Esophagus squamous epithelium (tissue), 5 donors: ENCODE data around the gene CMYA5. TPM values are rescaled to one million over a fixed set of nuclear protein-coding genes. Genes with fewer than 3 reads are reported as not detected.

Experiments used
- DNase-seq: peaks from one replicate; lab custom pipeline; 2025; lab: John Stamatoyannopoulos, UW
- H3K27ac ChIP-seq, 4 donors: fragments of 200-600 bp; sonication (generic); one replicate each; pipeline ENCODE4 v1.5.1; 2016 to 2019; ENCODE audit warnings: mild to moderate bottlenecking in 1 of 4
- H3K27me3 ChIP-seq, 4 donors: fragments of 200-600 bp; sonication (generic); 1 replicate in 3 of 4; 2 replicates in 1 of 4; pipeline versions ENCODE4 v1.5.1 to v1.6.0; 2017 to 2021; ENCODE audit warnings: antibody characterized with exemption in 1 of 4
- H3K36me3 ChIP-seq, 3 donors: fragments of 200-600 bp; sonication (generic); one replicate each; pipeline ENCODE4 v1.5.1; 2016 to 2019
- H3K4me1 ChIP-seq, 3 donors: fragments of 200-600 bp; sonication (generic); one replicate each; pipeline ENCODE4 v1.5.1; 2017 to 2019
- H3K4me3 ChIP-seq, 4 donors: fragments of 200-600 bp; sonication (generic); 1 replicate in 3 of 4; 2 replicates in 1 of 4; pipeline ENCODE4 v1.5.1; 2016 to 2019; ENCODE audit warnings: mild to moderate bottlenecking in 2 of 4, moderate library complexity in 1 of 4
- H3K9me3 ChIP-seq, 3 donors: fragments of 200-600 bp; sonication (generic); one replicate each; pipeline ENCODE4 v1.5.1; 2016 to 2019
- POLR2A ChIP-seq, 4 donors: fragments of 450-650 bp; IDR thresholded peaks; one replicate each; pipeline ENCODE4 v1.6.1; 2017; ENCODE audit warnings: antibody characterized with exemption in 4 of 4, mild to moderate bottlenecking in 4 of 4, moderate library complexity in 3 of 4
- WGBS, 2 donors: methylation state at CpG; one replicate each; pipeline ENCODE4 v1.1.5; 2018; 5-methylcytosine and 5-hydroxymethylcytosine counted together
- intact Hi-C: fragments of 100-400 bp; cut with DNase I; formaldehyde crosslinking; loops from one replicate; pipeline ENCODE4 v1.15.0; 2022
- total RNA-seq, 4 donors: library from RNA; depleted of rRNA; stranded (reverse); fragments of >200 nt; gene quantifications; one replicate each; pipeline ENCODE4 v1.1.0, GENCODE V29; 2016
- TF ChIP-seq, protein P1 (sequence below), 6 experiments: fragments of 450-650 bp in 4 of 6; fragments of 200-600 bp in 2 of 6; sonication (generic) in 2 of 6; IDR thresholded peaks; one replicate each; pipeline ENCODE4 v1.5.1; 2016 to 2019; ENCODE audit warnings: antibody characterized with exemption in 6 of 6, mild to moderate bottlenecking in 4 of 6, moderate library complexity in 4 of 6
- donor health status: DM: yes; HTN: yes; CAD: no.

Gene CMYA5
- total RNA-seq, 4 donors from 2014 or later, result 0.11 to 3.6 (median 0.81) TPM

DNA sequence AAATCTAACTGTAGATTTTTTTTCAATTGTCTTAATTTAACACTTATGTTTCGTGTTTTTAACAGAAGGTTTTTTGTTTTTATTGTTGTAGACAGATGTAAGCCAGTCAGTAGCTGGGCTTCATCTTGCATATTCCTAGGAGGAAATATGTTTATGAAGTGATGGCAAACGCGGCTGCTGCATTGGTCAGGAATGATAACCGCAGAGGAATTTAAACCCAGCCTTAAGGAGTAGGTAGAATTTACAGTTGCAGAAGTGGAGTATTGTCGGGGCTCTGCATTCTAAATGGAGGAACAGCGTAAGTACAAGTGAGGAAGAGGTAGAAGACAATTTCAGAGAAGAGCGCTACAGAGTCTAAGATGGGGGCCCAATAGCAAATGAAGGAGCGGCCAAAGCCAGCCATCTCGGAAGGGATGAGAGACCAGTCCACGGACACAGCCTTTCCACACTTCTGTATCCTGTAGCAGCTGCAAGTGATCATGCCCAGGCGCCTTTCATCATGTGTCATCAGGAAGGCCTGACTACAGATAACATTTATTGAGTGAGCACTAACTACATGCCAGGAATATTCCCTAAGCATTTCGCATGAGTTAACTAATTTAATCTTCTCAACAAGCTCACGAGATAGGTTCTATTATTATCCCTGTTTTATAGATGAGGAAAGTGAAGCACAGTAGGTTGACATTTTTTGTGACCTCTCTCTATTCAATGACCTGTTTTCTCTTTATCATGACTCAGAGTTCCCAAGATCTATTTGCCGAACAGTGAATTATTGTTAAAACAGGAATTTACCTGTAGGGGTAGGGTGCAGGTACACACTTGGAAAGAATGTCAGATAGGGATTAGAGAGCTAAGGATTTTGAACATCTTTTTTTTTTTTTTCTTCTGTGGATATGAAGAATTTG, 38.1 kb downstream of the CMYA5 start:
- DNase-seq, result no peak
- Histone ChIP-seq H3K4me3 (no peak overlapping the region), H3K36me3 (no peaks in the 10 kb centered on the region), H3K9me3 (no peaks in the 10 kb centered on the region), H3K27me3 (no peaks in the 10 kb centered on the region), H3K27ac (no peak overlapping the region), H3K4me1 (no peaks in the 10 kb centered on the region)
- 72 to 79% methylated on average over 12 to 14 of the region's 14 CpGs for WGBS, 2 donors
- intact Hi-C loops, result no loop called here
- TF ChIP-seq POLR2A (IDR thresholded peaks at IDR 0.05), result no peak
- TF ChIP-seq, protein P1, sequence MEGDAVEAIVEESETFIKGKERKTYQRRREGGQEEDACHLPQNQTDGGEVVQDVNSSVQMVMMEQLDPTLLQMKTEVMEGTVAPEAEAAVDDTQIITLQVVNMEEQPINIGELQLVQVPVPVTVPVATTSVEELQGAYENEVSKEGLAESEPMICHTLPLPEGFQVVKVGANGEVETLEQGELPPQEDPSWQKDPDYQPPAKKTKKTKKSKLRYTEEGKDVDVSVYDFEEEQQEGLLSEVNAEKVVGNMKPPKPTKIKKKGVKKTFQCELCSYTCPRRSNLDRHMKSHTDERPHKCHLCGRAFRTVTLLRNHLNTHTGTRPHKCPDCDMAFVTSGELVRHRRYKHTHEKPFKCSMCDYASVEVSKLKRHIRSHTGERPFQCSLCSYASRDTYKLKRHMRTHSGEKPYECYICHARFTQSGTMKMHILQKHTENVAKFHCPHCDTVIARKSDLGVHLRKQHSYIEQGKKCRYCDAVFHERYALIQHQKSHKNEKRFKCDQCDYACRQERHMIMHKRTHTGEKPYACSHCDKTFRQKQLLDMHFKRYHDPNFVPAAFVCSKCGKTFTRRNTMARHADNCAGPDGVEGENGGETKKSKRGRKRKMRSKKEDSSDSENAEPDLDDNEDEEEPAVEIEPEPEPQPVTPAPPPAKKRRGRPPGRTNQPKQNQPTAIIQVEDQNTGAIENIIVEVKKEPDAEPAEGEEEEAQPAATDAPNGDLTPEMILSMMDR (IDR thresholded peaks at IDR 0.05), result no peak

DNA sequence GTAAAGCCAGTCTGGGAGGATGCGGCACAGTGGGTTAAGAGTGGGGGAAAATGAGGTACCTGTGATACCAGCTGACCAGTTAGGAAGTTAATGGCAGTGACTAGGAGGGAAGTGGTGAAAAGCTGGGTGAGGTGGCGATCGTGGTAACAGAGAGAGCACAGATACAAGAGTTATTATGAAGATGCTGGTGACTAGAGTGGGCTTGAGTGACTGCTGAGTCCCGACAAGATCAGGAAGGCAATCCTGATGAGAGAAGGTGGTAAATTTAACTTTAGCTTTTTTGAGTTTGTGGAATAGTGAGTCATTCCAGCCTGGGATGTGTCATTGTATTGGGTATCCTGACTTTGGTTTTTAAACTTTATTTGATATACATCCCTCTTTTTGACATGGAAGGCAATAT, 38.8 kb downstream of the CMYA5 start:
- Histone ChIP-seq H3K36me3 (no peaks in the 10 kb centered on the region), H3K27ac (no peak overlapping the region), H3K4me3 (no peak overlapping the region), H3K4me1 (no peaks in the 10 kb centered on the region), H3K27me3 (no peaks in the 10 kb centered on the region), H3K9me3 (no peaks in the 10 kb centered on the region)
- WGBS, 2 donors, result 79 to 83% methylated on average over 4 of the region's 4 CpGs
- DNase-seq, result no peak
- intact Hi-C loops, result no loop called here
- TF ChIP-seq, protein P1 (IDR thresholded peaks at IDR 0.05), result no peak

DNA sequence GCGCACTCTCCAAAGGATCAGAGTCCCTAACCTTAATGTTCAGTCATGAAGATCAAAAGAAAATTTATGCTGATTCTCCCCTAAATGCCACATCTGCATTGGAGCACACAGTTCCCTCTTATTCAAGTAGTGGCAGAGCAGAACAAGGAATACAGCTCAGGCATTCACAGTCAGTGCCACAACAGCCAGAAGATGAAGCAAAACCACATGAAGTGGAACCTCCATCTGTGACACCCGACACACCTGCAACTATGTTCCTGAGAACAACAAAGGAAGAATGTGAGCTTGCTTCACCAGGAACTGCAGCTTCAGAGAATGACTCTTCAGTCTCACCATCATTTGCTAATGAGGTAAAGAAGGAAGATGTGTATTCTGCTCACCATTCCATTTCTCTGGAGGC, 40.0 kb downstream of the CMYA5 start:
- 51 to 94% methylated on average over 2 of the region's 2 CpGs for WGBS, 2 donors
- intact Hi-C loops, result no loop called here

DNA sequence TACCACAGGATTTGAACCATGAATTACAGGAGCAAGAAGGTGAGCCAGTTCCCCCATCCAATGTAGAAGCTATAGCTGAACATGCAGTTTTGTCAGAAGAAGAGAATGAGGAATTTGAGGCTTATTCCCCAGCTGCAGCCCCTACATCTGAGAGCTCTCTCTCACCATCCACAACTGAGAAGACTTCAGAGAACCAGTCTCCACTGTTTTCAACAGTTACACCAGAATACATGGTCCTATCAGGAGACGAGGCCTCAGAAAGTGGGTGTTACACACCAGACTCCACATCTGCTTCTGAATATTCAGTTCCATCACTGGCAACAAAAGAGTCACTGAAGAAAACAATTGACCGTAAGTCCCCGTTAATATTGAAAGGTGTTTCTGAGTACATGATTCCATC, 40.9 kb downstream of the CMYA5 start:
- DNase-seq, result no peak
- H3K9me3 ChIP-seq, result no peaks in the 10 kb centered on the region
- H3K27me3 ChIP-seq, result no peaks in the 10 kb centered on the region
- 77 to 82% methylated on average over 3 of the region's 3 CpGs for WGBS, 2 donors
- no peaks in the 10 kb centered on the region for H3K4me1 ChIP-seq
- intact Hi-C loops, result no loop called here
- H3K27ac ChIP-seq, result no peak overlapping the region
- H3K4me3 ChIP-seq, result no peak overlapping the region
- H3K36me3 ChIP-seq, result no peaks in the 10 kb centered on the region
- TF ChIP-seq, protein P1 (IDR thresholded peaks at IDR 0.05), result no peak
- no peak for TF ChIP-seq POLR2A (IDR thresholded peaks at IDR 0.05)

More for the DNA sequence above, 40.0 kb downstream of the CMYA5 start:
- no peak overlapping the region for H3K27ac ChIP-seq
- TF ChIP-seq, protein P1 (IDR thresholded peaks at IDR 0.05), result no peak
- TF ChIP-seq POLR2A (IDR thresholded peaks at IDR 0.05), result no peak
- H3K4me1 ChIP-seq, result no peaks in the 10 kb centered on the region
- H3K36me3 ChIP-seq, result no peaks in the 10 kb centered on the region
- H3K27me3 ChIP-seq, result no peaks in the 10 kb centered on the region
- no peaks in the 10 kb centered on the region for H3K9me3 ChIP-seq
- H3K4me3 ChIP-seq, result no peak overlapping the region
- no peak for DNase-seq

DNA sequence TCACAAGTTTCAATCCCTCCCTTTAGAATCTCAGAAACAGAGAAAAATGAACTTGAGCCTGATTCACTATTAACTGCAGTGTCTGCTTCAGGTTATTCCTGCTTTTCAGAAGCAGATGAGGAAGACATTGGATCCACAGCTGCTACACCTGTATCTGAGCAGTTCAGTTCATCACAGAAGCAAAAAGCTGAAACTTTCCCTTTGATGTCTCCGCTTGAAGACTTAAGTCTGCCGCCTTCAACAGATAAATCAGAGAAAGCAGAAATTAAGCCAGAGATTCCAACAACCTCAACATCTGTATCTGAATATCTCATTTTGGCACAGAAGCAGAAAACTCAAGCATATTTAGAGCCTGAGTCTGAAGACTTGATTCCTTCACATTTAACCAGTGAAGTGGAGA, 42.1 kb downstream of the CMYA5 start:
- Histone ChIP-seq H3K9me3 (no peaks in the 10 kb centered on the region), H3K36me3 (no peaks in the 10 kb centered on the region), H3K27me3 (no peaks in the 10 kb centered on the region), H3K4me3 (no peak overlapping the region), H3K4me1 (no peaks in the 10 kb centered on the region), H3K27ac (no peak overlapping the region)
- no peak for TF ChIP-seq POLR2A (IDR thresholded peaks at IDR 0.05)
- TF ChIP-seq, protein P1 (IDR thresholded peaks at IDR 0.05), result no peak
- DNase-seq, result no peak
- WGBS, 2 donors, result 88 to 100% methylated on average over 2 of the region's 2 CpGs
- intact Hi-C loops, result no loop called here
